ENCODE measurements around the gene EDAR.

GRCh38 chr2:108941767-108942166 lies 47.3 kb downstream of the EDAR start:
- TF ChIP-seq CTCF (IDR thresholded peaks at IDR 0.05): no peak
- no peak for TF ChIP-seq POLR2A (IDR thresholded peaks at IDR 0.05)
- no peak for TF ChIP-seq EP300 (IDR thresholded peaks at IDR 0.05)
- no peak for TF ChIP-seq POLR2AphosphoS5 (IDR thresholded peaks at IDR 0.05)

All from sigmoid colon (tissue), 4 donors.